ENCODE results near the gene LRMDA.

- TF ChIP-seq, protein P1, sequence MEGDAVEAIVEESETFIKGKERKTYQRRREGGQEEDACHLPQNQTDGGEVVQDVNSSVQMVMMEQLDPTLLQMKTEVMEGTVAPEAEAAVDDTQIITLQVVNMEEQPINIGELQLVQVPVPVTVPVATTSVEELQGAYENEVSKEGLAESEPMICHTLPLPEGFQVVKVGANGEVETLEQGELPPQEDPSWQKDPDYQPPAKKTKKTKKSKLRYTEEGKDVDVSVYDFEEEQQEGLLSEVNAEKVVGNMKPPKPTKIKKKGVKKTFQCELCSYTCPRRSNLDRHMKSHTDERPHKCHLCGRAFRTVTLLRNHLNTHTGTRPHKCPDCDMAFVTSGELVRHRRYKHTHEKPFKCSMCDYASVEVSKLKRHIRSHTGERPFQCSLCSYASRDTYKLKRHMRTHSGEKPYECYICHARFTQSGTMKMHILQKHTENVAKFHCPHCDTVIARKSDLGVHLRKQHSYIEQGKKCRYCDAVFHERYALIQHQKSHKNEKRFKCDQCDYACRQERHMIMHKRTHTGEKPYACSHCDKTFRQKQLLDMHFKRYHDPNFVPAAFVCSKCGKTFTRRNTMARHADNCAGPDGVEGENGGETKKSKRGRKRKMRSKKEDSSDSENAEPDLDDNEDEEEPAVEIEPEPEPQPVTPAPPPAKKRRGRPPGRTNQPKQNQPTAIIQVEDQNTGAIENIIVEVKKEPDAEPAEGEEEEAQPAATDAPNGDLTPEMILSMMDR (conservative IDR thresholded peaks at IDR 0.05; ENCODE audit: low read length), result no peak
- TF ChIP-seq EZH2phosphoT487 (IDR thresholded peaks at IDR 0.05; ENCODE audit: borderline replicate concordance, low read depth, low read length), result no peak
These were observed 8.9 kb downstream of the LRMDA start for GRCh38 chr10:75440271-75440793.

All from OCI-LY7 (cell line).